Neural progenitor cell (in vitro differentiated cells): Measurements from ENCODE around the gene PLP1. TPM values are rescaled to one million over a fixed set of nuclear protein-coding genes. Genes with fewer than 3 reads are reported as not detected.

Experiments used
- DNase-seq: peaks from one replicate; pipeline ENCODE4 v3.0.0-alpha.2; 2016; ENCODE audit warnings: low spot score
- H2AFZ ChIP-seq: fragments of 200-600 bp; sonication (generic); replicated peaks from 2 replicates; pipeline ENCODE4 v1.6.1; 2016; ENCODE audit warnings: antibody characterized with exemption
- H3F3A ChIP-seq: fragments of 200-600 bp; sonication (generic); 2 replicates; pipeline ENCODE4 v1.6.1; 2016; ENCODE audit warnings: antibody characterized with exemption, low read depth
- H3K27ac ChIP-seq: fragments of 200-600 bp; sonication (generic); 2 replicates; pipeline ENCODE4 v1.5.1; 2016; ENCODE audit warnings: mild to moderate bottlenecking
- H3K27me3 ChIP-seq: fragments of 200-600 bp; sonication (generic); 2 replicates; pipeline ENCODE4 v1.6.1; 2016; ENCODE audit warnings: mild to moderate bottlenecking, moderate library complexity
- H3K36me3 ChIP-seq: fragments of 200-600 bp; sonication (generic); 2 replicates; pipeline ENCODE4 v1.5.1; 2016
- H3K4me1 ChIP-seq: fragments of 200-600 bp; sonication (generic); 2 replicates; pipeline ENCODE4 v1.6.1; 2016; ENCODE audit warnings: mixed run types
- H3K4me2 ChIP-seq: fragments of 200-600 bp; sonication (generic); 2 replicates; pipeline ENCODE4 v1.6.1; 2016
- H3K4me3 ChIP-seq: fragments of 200-600 bp; sonication (generic); 2 replicates; pipeline ENCODE4 v1.5.1; 2016
- H3K79me2 ChIP-seq: fragments of 200-600 bp; sonication (generic); 2 replicates; pipeline ENCODE4 v1.6.1; 2016; ENCODE audit warnings: low read depth
- H3K9ac ChIP-seq: fragments of 200-600 bp; sonication (generic); 2 replicates; pipeline ENCODE4 v1.6.1; 2016
- H3K9me3 ChIP-seq: fragments of 200-600 bp; sonication (generic); 2 replicates; pipeline ENCODE4 v1.5.1; 2016; ENCODE audit warnings: low read depth
- H4K20me1 ChIP-seq: fragments of 200-600 bp; sonication (generic); 2 replicates; pipeline ENCODE4 v1.6.1; 2016; ENCODE audit warnings: low read depth
- H3K27ac Mint-ChIP-seq: 3 replicates; pipeline ENCODE4 v1.8.0; 2021; ENCODE audit warnings: mixed read lengths
- H3K27me3 Mint-ChIP-seq: 2 replicates; pipeline ENCODE4 v1.8.0; 2022; ENCODE audit warnings: low read depth, mild to moderate bottlenecking, inconsistent platforms, moderate library complexity, mixed read lengths; ENCODE audit not compliant: insufficient read depth
- H3K36me3 Mint-ChIP-seq: 3 replicates; pipeline ENCODE4 v1.8.0; 2021; ENCODE audit warnings: mixed read lengths
- H3K4me1 Mint-ChIP-seq: 3 replicates; pipeline ENCODE4 v1.8.0; 2021; ENCODE audit warnings: mixed read lengths
- H3K4me3 Mint-ChIP-seq: 3 replicates; pipeline ENCODE4 v1.8.0; 2021; ENCODE audit warnings: mild to moderate bottlenecking, moderate library complexity, mixed read lengths
- H3K9me3 Mint-ChIP-seq: 3 replicates; pipeline ENCODE4 v1.8.0; 2020; ENCODE audit warnings: mixed read lengths
- EZH2 ChIP-seq: fragments of 200-600 bp; sonication (generic); IDR thresholded peaks from 2 replicates; pipeline ENCODE4 v1.6.1; 2017; ENCODE audit warnings: antibody characterized with exemption, mild to moderate bottlenecking, moderate library complexity
- EZH2phosphoT487 ChIP-seq: fragments of 200-600 bp; sonication (generic); IDR thresholded peaks from 2 replicates; pipeline ENCODE4 v1.6.1; 2017; ENCODE audit warnings: antibody characterized with exemption
- total RNA-seq: library from RNA; depleted of rRNA; stranded (reverse); fragments of >200 nt; gene quantifications from 2 replicates; pipeline ENCODE4 v1.2.3, GENCODE V29; 2015; ENCODE audit warnings: low replicate concordance
- TF ChIP-seq, protein P1 (sequence below): fragments of 200-600 bp; sonication (generic); IDR thresholded peaks from 2 replicates; pipeline ENCODE4 v1.5.1; 2017; ENCODE audit warnings: antibody characterized with exemption, mild to moderate bottlenecking

Gene PLP1
- total RNA-seq, 1 donor from 2014 or later: 107 TPM

DNA sequence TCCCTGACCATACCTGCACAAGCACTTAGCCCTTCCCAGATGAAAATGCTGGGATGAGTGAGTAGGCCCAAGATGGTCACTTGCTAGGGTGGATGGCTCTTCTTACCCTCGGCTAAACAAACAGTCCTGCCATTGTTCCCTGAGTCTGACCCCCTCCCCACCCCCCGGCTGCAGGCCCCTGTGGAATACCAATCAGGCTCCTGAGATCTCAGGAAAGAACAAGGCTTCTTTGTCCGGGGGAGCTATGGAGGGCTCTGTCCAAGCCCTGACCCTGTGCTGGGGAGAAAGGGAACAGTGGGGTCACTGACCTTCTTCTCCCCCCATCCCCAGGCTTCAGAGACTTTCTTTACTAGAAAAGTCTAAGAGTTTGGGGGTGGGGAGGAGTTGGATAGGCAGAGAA is 6.0 kb downstream of the PLP1 start:
- Histone ChIP-seq H3F3A (peaks cover 35% of the 10 kb centered on the region), H3K27ac (peak overlapping the region; percentile 51), H3K9ac (no peak overlapping the region), H3K9me3 (no peaks in the 10 kb centered on the region), H3K4me2 (peak overlapping the region; percentile 60), H2AFZ (no peak overlapping the region), H3K4me3 (peak overlapping the region; percentile 12), H4K20me1 (peaks cover 3% of the 10 kb centered on the region), H3K4me1 (peaks cover 68% of the 10 kb centered on the region), H3K36me3 (no peaks in the 10 kb centered on the region), H3K79me2 (peaks cover 53% of the 10 kb centered on the region), H3K27me3 (no peaks in the 10 kb centered on the region)
- TF ChIP-seq EZH2 (no peak), EZH2phosphoT487 (no peak)
- TF ChIP-seq, protein P1, sequence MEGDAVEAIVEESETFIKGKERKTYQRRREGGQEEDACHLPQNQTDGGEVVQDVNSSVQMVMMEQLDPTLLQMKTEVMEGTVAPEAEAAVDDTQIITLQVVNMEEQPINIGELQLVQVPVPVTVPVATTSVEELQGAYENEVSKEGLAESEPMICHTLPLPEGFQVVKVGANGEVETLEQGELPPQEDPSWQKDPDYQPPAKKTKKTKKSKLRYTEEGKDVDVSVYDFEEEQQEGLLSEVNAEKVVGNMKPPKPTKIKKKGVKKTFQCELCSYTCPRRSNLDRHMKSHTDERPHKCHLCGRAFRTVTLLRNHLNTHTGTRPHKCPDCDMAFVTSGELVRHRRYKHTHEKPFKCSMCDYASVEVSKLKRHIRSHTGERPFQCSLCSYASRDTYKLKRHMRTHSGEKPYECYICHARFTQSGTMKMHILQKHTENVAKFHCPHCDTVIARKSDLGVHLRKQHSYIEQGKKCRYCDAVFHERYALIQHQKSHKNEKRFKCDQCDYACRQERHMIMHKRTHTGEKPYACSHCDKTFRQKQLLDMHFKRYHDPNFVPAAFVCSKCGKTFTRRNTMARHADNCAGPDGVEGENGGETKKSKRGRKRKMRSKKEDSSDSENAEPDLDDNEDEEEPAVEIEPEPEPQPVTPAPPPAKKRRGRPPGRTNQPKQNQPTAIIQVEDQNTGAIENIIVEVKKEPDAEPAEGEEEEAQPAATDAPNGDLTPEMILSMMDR: no peak
- Mint-ChIP-seq H3K27me3 (peaks cover 3% of the 10 kb centered on the region), H3K9me3 (no peaks in the 10 kb centered on the region), H3K27ac (peak overlapping the region; percentile 35), H3K36me3 (peaks cover 6% of the 10 kb centered on the region), H3K4me3 (no peak overlapping the region), H3K4me1 (peaks cover 63% of the 10 kb centered on the region)
- DNase-seq: peak; percentile 62

DNA sequence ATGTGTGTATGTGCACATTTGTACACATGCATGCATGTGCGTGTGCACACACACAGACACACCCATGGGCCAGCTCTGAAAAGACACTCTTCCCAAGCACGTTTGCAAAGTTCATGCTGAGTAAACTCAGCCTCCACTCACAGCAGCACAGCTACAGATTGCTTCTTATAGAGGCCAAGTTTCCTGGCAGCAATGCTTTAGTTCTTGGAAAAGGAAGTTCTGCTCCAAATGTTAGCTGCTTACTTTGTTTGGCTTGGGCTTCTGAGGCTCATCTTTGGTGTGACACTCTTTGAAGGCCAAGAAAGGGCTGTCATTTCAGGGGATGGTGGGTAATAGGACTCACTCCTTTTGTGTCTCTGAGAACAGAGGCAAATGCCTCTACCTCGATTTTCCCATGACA is 6.6 kb downstream of the PLP1 start:
- Histone ChIP-seq H3F3A (peaks cover 35% of the 10 kb centered on the region), H4K20me1 (peaks cover 3% of the 10 kb centered on the region), H3K9me3 (no peaks in the 10 kb centered on the region), H3K9ac (no peak overlapping the region), H3K27ac (peak overlapping the region; percentile 51), H3K4me2 (peak overlapping the region; percentile 60), H3K36me3 (peaks cover 1% of the 10 kb centered on the region), H2AFZ (no peak overlapping the region), H3K27me3 (no peaks in the 10 kb centered on the region), H3K4me1 (peaks cover 63% of the 10 kb centered on the region), H3K79me2 (peaks cover 48% of the 10 kb centered on the region), H3K4me3 (peak overlapping the region; percentile 12)
- Mint-ChIP-seq H3K9me3 (no peaks in the 10 kb centered on the region), H3K36me3 (peaks cover 8% of the 10 kb centered on the region), H3K27me3 (peaks cover 3% of the 10 kb centered on the region), H3K4me1 (peaks cover 58% of the 10 kb centered on the region), H3K4me3 (no peak overlapping the region), H3K27ac (peak overlapping the region; percentile 35)
- TF ChIP-seq EZH2 (no peak), EZH2phosphoT487 (no peak)
- TF ChIP-seq, protein P1: no peak
- DNase-seq: no peak

DNA sequence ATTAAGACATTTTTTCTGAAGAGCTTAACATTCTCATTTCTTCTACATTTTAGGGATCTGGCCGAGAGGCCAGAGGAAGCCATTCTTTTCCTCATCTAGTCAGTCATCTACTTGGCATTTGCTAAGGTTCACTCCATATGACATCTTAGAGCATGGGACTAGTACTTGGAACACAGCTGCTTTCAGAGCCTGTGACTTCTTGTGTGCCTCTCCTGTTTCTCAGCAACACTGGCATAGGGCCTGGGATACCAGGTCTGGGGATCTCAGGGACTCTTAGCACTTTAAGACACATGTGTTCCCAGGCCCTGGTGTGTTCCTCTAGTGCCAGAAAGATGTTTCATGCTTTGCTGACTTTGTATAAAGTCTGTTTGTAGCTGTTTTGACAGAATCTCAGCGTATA is 7.3 kb downstream of the PLP1 start:
- Mint-ChIP-seq H3K27ac (peak overlapping the region; percentile 53), H3K4me1 (peaks cover 53% of the 10 kb centered on the region), H3K27me3 (peaks cover 3% of the 10 kb centered on the region), H3K36me3 (peaks cover 8% of the 10 kb centered on the region), H3K4me3 (no peak overlapping the region), H3K9me3 (no peaks in the 10 kb centered on the region)
- Histone ChIP-seq H4K20me1 (peaks cover 3% of the 10 kb centered on the region), H3K79me2 (peaks cover 40% of the 10 kb centered on the region), H2AFZ (no peak overlapping the region), H3K4me2 (no peak overlapping the region), H3F3A (peaks cover 35% of the 10 kb centered on the region), H3K27me3 (no peaks in the 10 kb centered on the region), H3K4me1 (peaks cover 55% of the 10 kb centered on the region), H3K9ac (no peak overlapping the region), H3K4me3 (no peak overlapping the region), H3K36me3 (peaks cover 7% of the 10 kb centered on the region), H3K9me3 (no peaks in the 10 kb centered on the region), H3K27ac (no peak overlapping the region)
- DNase-seq: no peak
- TF ChIP-seq EZH2 (no peak), EZH2phosphoT487 (no peak)
- TF ChIP-seq, protein P1: no peak
